ENCODE measurements around the gene JMJD1C.
A peak's percentile ranks its signal among the peaks of the same experiment; 100 is the strongest.
"Not testable (repeated sequence)": the region's sequence is repeated elsewhere in the genome, so short reads cannot be mapped to it uniquely, and the experiment has no call there.

JMJD1C gene

GRCh38 chr10:63465293-63466143 lies at the start of gene JMJD1C:
JMJD1C (minus strand) TSS chr10:63465977; CDS start chr10:63465662, 315 bp downstream.
- peak; percentile 71 for DNase-seq

GRCh38 chr10:63515002-63515763 lies 49.4 kb upstream of the JMJD1C start:
- DNase-seq = no peak

GRCh38 chr10:63506554-63506953 lies 40.8 kb upstream of the JMJD1C start:
- DNase-seq = no peak

GRCh38 chr10:63505562-63505961 lies 39.8 kb upstream of the JMJD1C start:
- no peak for DNase-seq

GRCh38 chr10:63504145-63504881 lies 38.5 kb upstream of the JMJD1C start:
- no peak for DNase-seq

GRCh38 chr10:63503395-63503794 lies 37.6 kb upstream of the JMJD1C start:
- DNase-seq = no peak

- DNase-seq = no peak
These were observed 37.1 kb upstream of the JMJD1C start for GRCh38 chr10:63502832-63503231.

GRCh38 chr10:63501954-63502353 lies 36.2 kb upstream of the JMJD1C start:
- DNase-seq = no peak

GRCh38 chr10:63500551-63500950 lies 34.8 kb upstream of the JMJD1C start:
- not testable (repeated sequence) for DNase-seq

GRCh38 chr10:63498665-63499064 lies 32.9 kb upstream of the JMJD1C start:
- DNase-seq = no peak

- DNase-seq = no peak
These were observed 31.5 kb upstream of the JMJD1C start for GRCh38 chr10:63497321-63497720.

- DNase-seq = no peak
These were observed 30.8 kb upstream of the JMJD1C start for GRCh38 chr10:63496561-63496960.

GRCh38 chr10:63494951-63495350 lies 29.2 kb upstream of the JMJD1C start:
- no peak for DNase-seq

GRCh38 chr10:63493004-63493403 lies 27.2 kb upstream of the JMJD1C start:
- no peak for DNase-seq

- DNase-seq = not testable (repeated sequence)
These were observed 26.5 kb upstream of the JMJD1C start for GRCh38 chr10:63492317-63492690.

GRCh38 chr10:63491588-63492316 lies 26.0 kb upstream of the JMJD1C start:
- DNase-seq = no peak

GRCh38 chr10:63489838-63490237 lies 24.1 kb upstream of the JMJD1C start:
- no peak for DNase-seq

- no peak for DNase-seq
These were observed 22.2 kb upstream of the JMJD1C start for GRCh38 chr10:63487990-63488389.

- no peak for DNase-seq
These were observed 18.2 kb upstream of the JMJD1C start for GRCh38 chr10:63483983-63484382.

GRCh38 chr10:63481815-63482421 lies 16.1 kb upstream of the JMJD1C start:
- DNase-seq = no peak

GRCh38 chr10:63480237-63480636 lies 14.5 kb upstream of the JMJD1C start:
- no peak for DNase-seq

GRCh38 chr10:63478564-63478963 lies 12.8 kb upstream of the JMJD1C start:
- no peak for DNase-seq
